Stimulated activated naive CD8-positive, alpha-beta T cell treated with anti-CD3 and anti-CD28 coated beads, Interleukin-15, Interleukin-2, amounts not matched to agents 100 ng/mL and 50 ng/mL, for 24 hours (primary cell): ENCODE measurements around the gene TEX52.

Experiments
- H3K27ac Mint-ChIP-seq: one replicate; pipeline ENCODE4 v1.8.0; 2021; ENCODE audit warnings: mild to moderate bottlenecking, mixed read lengths
- H3K27me3 Mint-ChIP-seq: one replicate; pipeline ENCODE4 v1.8.0; 2021; ENCODE audit warnings: mixed read lengths
- H3K36me3 Mint-ChIP-seq: one replicate; pipeline ENCODE4 v1.8.0; 2021; ENCODE audit warnings: low read depth, mixed read lengths
- H3K4me1 Mint-ChIP-seq: one replicate; pipeline ENCODE4 v1.8.0; 2021; ENCODE audit warnings: low read depth, mixed read lengths
- H3K4me3 Mint-ChIP-seq: one replicate; pipeline ENCODE4 v1.8.0; 2021; ENCODE audit warnings: mild to moderate bottlenecking, mixed read lengths
- H3K9me3 Mint-ChIP-seq: one replicate; pipeline ENCODE4 v1.8.0; 2021; ENCODE audit warnings: mixed read lengths

Gene TEX52

GRCh38 chr12:2826721-2827515, 29.9 kb downstream of the TEX52 start:
- H3K36me3 Mint-ChIP-seq, result peaks cover 65% of the 10 kb centered on the region

GRCh38 chr12:2826036-2826435, 30.8 kb downstream of the TEX52 start:
- no peak overlapping the region for H3K4me3 Mint-ChIP-seq
- H3K27me3 Mint-ChIP-seq, result no peaks in the 10 kb centered on the region
- H3K36me3 Mint-ChIP-seq, result peaks cover 68% of the 10 kb centered on the region
- H3K4me1 Mint-ChIP-seq, result peaks cover 4% of the 10 kb centered on the region
- H3K9me3 Mint-ChIP-seq, result no peaks in the 10 kb centered on the region
- no peak overlapping the region for H3K27ac Mint-ChIP-seq

More at GRCh38 chr12:2826721-2827515, 29.9 kb downstream of the TEX52 start:
- peaks cover 4% of the 10 kb centered on the region for H3K4me1 Mint-ChIP-seq
- H3K9me3 Mint-ChIP-seq, result no peaks in the 10 kb centered on the region
- H3K27me3 Mint-ChIP-seq, result no peaks in the 10 kb centered on the region
- H3K4me3 Mint-ChIP-seq, result no peak overlapping the region
- no peak overlapping the region for H3K27ac Mint-ChIP-seq

- H3K27ac Mint-ChIP-seq, result no peak overlapping the region
- peaks cover 4% of the 10 kb centered on the region for H3K4me1 Mint-ChIP-seq
- H3K36me3 Mint-ChIP-seq, result peaks cover 66% of the 10 kb centered on the region
- no peaks in the 10 kb centered on the region for H3K27me3 Mint-ChIP-seq
- no peak overlapping the region for H3K4me3 Mint-ChIP-seq
- no peaks in the 10 kb centered on the region for H3K9me3 Mint-ChIP-seq
Measured at GRCh38 chr12:2825132-2825531, 31.7 kb downstream of the TEX52 start.

- Mint-ChIP-seq H3K36me3 (peaks cover 69% of the 10 kb centered on the region), H3K27ac (peak overlapping the region; percentile 16), H3K9me3 (no peaks in the 10 kb centered on the region), H3K27me3 (no peaks in the 10 kb centered on the region), H3K4me3 (no peak overlapping the region), H3K4me1 (peaks cover 4% of the 10 kb centered on the region)
Measured at GRCh38 chr12:2824541-2824940, 32.3 kb downstream of the TEX52 start.

- Mint-ChIP-seq H3K4me3 (no peak overlapping the region), H3K9me3 (no peaks in the 10 kb centered on the region), H3K36me3 (peaks cover 65% of the 10 kb centered on the region), H3K4me1 (peaks cover 4% of the 10 kb centered on the region), H3K27ac (peak overlapping the region; percentile 31), H3K27me3 (no peaks in the 10 kb centered on the region)
Measured at GRCh38 chr12:2823483-2823882, 33.4 kb downstream of the TEX52 start.

- Mint-ChIP-seq H3K27ac (no peak overlapping the region), H3K27me3 (no peaks in the 10 kb centered on the region), H3K36me3 (peaks cover 69% of the 10 kb centered on the region), H3K9me3 (no peaks in the 10 kb centered on the region), H3K4me3 (no peak overlapping the region), H3K4me1 (peaks cover 8% of the 10 kb centered on the region)
Measured at GRCh38 chr12:2820432-2820831, 36.4 kb downstream of the TEX52 start.

GRCh38 chr12:2819810-2820209, 37.0 kb downstream of the TEX52 start:
- peaks cover 68% of the 10 kb centered on the region for H3K36me3 Mint-ChIP-seq
- no peaks in the 10 kb centered on the region for H3K27me3 Mint-ChIP-seq
- H3K9me3 Mint-ChIP-seq, result no peaks in the 10 kb centered on the region
- H3K27ac Mint-ChIP-seq, result no peak overlapping the region
- no peak overlapping the region for H3K4me3 Mint-ChIP-seq
- peaks cover 14% of the 10 kb centered on the region for H3K4me1 Mint-ChIP-seq

GRCh38 chr12:2813214-2814185, 43.3 kb downstream of the TEX52 start:
- H3K9me3 Mint-ChIP-seq, result no peaks in the 10 kb centered on the region
- no peaks in the 10 kb centered on the region for H3K27me3 Mint-ChIP-seq
- H3K36me3 Mint-ChIP-seq, result peaks cover 21% of the 10 kb centered on the region
- peak overlapping the region; percentile 100 for H3K4me3 Mint-ChIP-seq
- H3K27ac Mint-ChIP-seq, result peak overlapping the region; percentile 100
- peaks cover 39% of the 10 kb centered on the region for H3K4me1 Mint-ChIP-seq

GRCh38 chr12:2812290-2813213, 44.3 kb downstream of the TEX52 start, which contains the start of gene ITFG2:
Gene ITFG2, plus strand, starts transcription at chr12:2812668. Its CDS starts 93 bp downstream, at chr12:2812761.
- Mint-ChIP-seq H3K4me3 (peak within 1 kb of the TSS; percentile 100), H3K9me3 (no peaks in the 10 kb centered on the region), H3K36me3 (peaks cover 16% of the 10 kb centered on the region), H3K27ac (peak within 1 kb of the TSS; percentile 100), H3K27me3 (no peaks in the 10 kb centered on the region), H3K4me1 (peaks cover 39% of the 10 kb centered on the region)

GRCh38 chr12:2811801-2812200, 45.0 kb downstream of the TEX52 start:
- H3K9me3 Mint-ChIP-seq, result no peaks in the 10 kb centered on the region
- H3K4me3 Mint-ChIP-seq, result peak overlapping the region; percentile 100
- H3K4me1 Mint-ChIP-seq, result peaks cover 39% of the 10 kb centered on the region
- no peaks in the 10 kb centered on the region for H3K27me3 Mint-ChIP-seq
- peak overlapping the region; percentile 58 for H3K27ac Mint-ChIP-seq
- H3K36me3 Mint-ChIP-seq, result peaks cover 19% of the 10 kb centered on the region

- H3K9me3 Mint-ChIP-seq, result no peaks in the 10 kb centered on the region
- H3K27me3 Mint-ChIP-seq, result no peaks in the 10 kb centered on the region
- H3K4me1 Mint-ChIP-seq, result peaks cover 13% of the 10 kb centered on the region
- no peak overlapping the region for H3K4me3 Mint-ChIP-seq
- H3K36me3 Mint-ChIP-seq, result peaks cover 54% of the 10 kb centered on the region
- no peak overlapping the region for H3K27ac Mint-ChIP-seq
Measured at GRCh38 chr12:2806700-2807099, 50.1 kb downstream of the TEX52 start.

- H3K9me3 Mint-ChIP-seq, result no peaks in the 10 kb centered on the region
- no peak overlapping the region for H3K4me3 Mint-ChIP-seq
- H3K4me1 Mint-ChIP-seq, result peaks cover 10% of the 10 kb centered on the region
- H3K27me3 Mint-ChIP-seq, result no peaks in the 10 kb centered on the region
- H3K36me3 Mint-ChIP-seq, result peaks cover 69% of the 10 kb centered on the region
- H3K27ac Mint-ChIP-seq, result peak overlapping the region; percentile 53
Measured at GRCh38 chr12:2805143-2805520, 51.7 kb downstream of the TEX52 start.

- Mint-ChIP-seq H3K27ac (peak overlapping the region; percentile 53), H3K36me3 (peaks cover 74% of the 10 kb centered on the region)
Measured at GRCh38 chr12:2804393-2805142, 52.3 kb downstream of the TEX52 start.

More at GRCh38 chr12:2804393-2805142, 52.3 kb downstream of the TEX52 start:
- Mint-ChIP-seq H3K4me3 (no peak overlapping the region), H3K4me1 (peaks cover 10% of the 10 kb centered on the region), H3K27me3 (no peaks in the 10 kb centered on the region), H3K9me3 (no peaks in the 10 kb centered on the region)
